Psoas muscle (tissue), 8 donors: ENCODE measurements around the gene PRUNE2. TPM values are rescaled to one million over a fixed set of nuclear protein-coding genes. Genes with fewer than 3 reads are reported as not detected.

Experiments used
- ATAC-seq, 4 donors: fragments of 200-7000 bp; cut with Tn5 transposase; one replicate each; pipeline ENCODE4 v1.9.1; 2020; ENCODE audit warnings: moderate library complexity in 3 of 4, mild to moderate bottlenecking in 2 of 4
- DNase-seq, 2 donors: peaks; one replicate each; pipeline ENCODE4 v3.0.0-alpha.2; 2020
- H3K27ac ChIP-seq: fragments of 200-600 bp; one replicate; pipeline ENCODE4 v1.8.0; 2022
- H3K27me3 ChIP-seq, 3 donors: fragments of 200-600 bp in 1 of 3; one replicate each; pipeline versions ENCODE4 v1.6.1 to v1.8.0; 2013 to 2022; ENCODE audit warnings: low read length in 2 of 3, mild to moderate bottlenecking in 2 of 3, moderate library complexity in 1 of 3; ENCODE audit not compliant: insufficient read depth in 3 of 3
- H3K36me3 ChIP-seq, 2 donors: fragments of 200-600 bp in 1 of 2; one replicate each; pipeline versions ENCODE4 v1.6.1 to v1.8.0; 2013 to 2022; ENCODE audit warnings: low read depth in 1 of 2, mild to moderate bottlenecking in 1 of 2, moderate library complexity in 1 of 2; ENCODE audit not compliant: insufficient read depth in 1 of 2
- H3K4me1 ChIP-seq: fragments of 200-600 bp; one replicate; pipeline ENCODE4 v1.8.0; 2022
- H3K4me3 ChIP-seq: fragments of 200-600 bp; one replicate; pipeline ENCODE4 v1.8.0; 2022; ENCODE audit warnings: mild to moderate bottlenecking
- H3K9me3 ChIP-seq: fragments of 200-600 bp; one replicate; pipeline ENCODE4 v1.8.0; 2022
- CTCF ChIP-seq: fragments of 200-600 bp; IDR thresholded peaks from one replicate; pipeline ENCODE4 v1.8.0; 2022; ENCODE audit warnings: antibody characterized with exemption
- WGBS, 3 donors: extraction: QIAGEN DNeasy Blood & Tissue Kit; methylation state at CpG; one replicate each; pipeline versions ENCODE4 v1.1.6 to v1.1.7; 2013; 5-methylcytosine and 5-hydroxymethylcytosine counted together
- intact Hi-C, 2 donors: fragments of 100-400 bp; cut with DNase I; formaldehyde crosslinking; loops; one replicate each; pipeline versions ENCODE4 v1.11.0 to v1.14.2; 2022
- polyA plus RNA-seq, 3 donors: library from polyadenylated mRNA; stranded (reverse); fragments of 200-250 nt; gene quantifications; one replicate each; pipeline ENCODE4 v1.2.3, GENCODE V29; 2013
- total RNA-seq, 4 donors: library from RNA; stranded (reverse); fragmentation: NEBNext Ultra II Directional in 2 of 4; extraction: Animal tissue kit (Norgen Biotek cat#: 25700) in 2 of 4; gene quantifications; one replicate each; pipeline versions ENCODE4 v1.2.1 to v1.2.4, GENCODE V29; 2021 to 2023
- donor health status: healthy with polysubstance abuse.
- donor health status: DM: no; HTN: no; CAD: no; lungs with moderate emphysema.
- donor health status: Bipolar disorder and iron deficiency.
- donor health status: healthy.
- donor health status: DM: yes; HTN: yes; CAD: no.
- donor health status: DM: no; HTN: no; CAD: no.
- donor health status: DM: no; HTN: no; CAD: no.
- donor health status: DM: yes; HTN: yes; CAD: no.

The PRUNE2 gene
- total and polyA plus RNA-seq, 7 donors = 1.2 to 79.9 (median 3.6) TPM

- Histone ChIP-seq H3K27ac (no peak overlapping the region), H3K9me3 (no peaks in the 10 kb centered on the region), H3K36me3 (no peaks in the 10 kb centered on the region), H3K4me1 (no peaks in the 10 kb centered on the region), H3K27me3 (no peaks in the 10 kb centered on the region), H3K4me3 (no peak overlapping the region)
- intact Hi-C loops = no loop called here
- no peak for TF ChIP-seq CTCF
- ATAC-seq (no peak), DNase-seq (no peak)
- WGBS, 3 donors = 97 to 99% (median 99%) methylated on average over 2 of the region's 2 CpGs
These were observed 256.0 kb downstream of the PRUNE2 start for GRCh38 chr9:76649894-76650293.

- intact Hi-C loops = no loop called here
These were observed 259.7 kb downstream of the PRUNE2 start for GRCh38 chr9:76646249-76646648.

GRCh38 chr9:76644647-76645250 is 261.2 kb downstream of the PRUNE2 start:
- 89 to 96% (median 93%) methylated on average over 10 of the region's 10 CpGs for WGBS, 3 donors
- H3K27ac ChIP-seq = no peak overlapping the region
- H3K4me3 ChIP-seq = no peak overlapping the region
- DNase-seq = no peak
- intact Hi-C loops = no loop called here
- no peaks in the 10 kb centered on the region for H3K9me3 ChIP-seq
- no peaks in the 10 kb centered on the region for H3K36me3 ChIP-seq
- no peak for ATAC-seq
- H3K4me1 ChIP-seq = no peaks in the 10 kb centered on the region
- H3K27me3 ChIP-seq = no peaks in the 10 kb centered on the region
- no peak for TF ChIP-seq CTCF

More at GRCh38 chr9:76646249-76646648, 259.7 kb downstream of the PRUNE2 start:
- no peak overlapping the region for H3K27ac ChIP-seq
- no peak overlapping the region for H3K4me3 ChIP-seq
- 40 to 55% (median 49%) methylated on average over 4 of the region's 4 CpGs for WGBS, 3 donors
- DNase-seq (no peak), ATAC-seq (no peak)
- no peaks in the 10 kb centered on the region for H3K27me3 ChIP-seq
- no peaks in the 10 kb centered on the region for H3K4me1 ChIP-seq
- no peaks in the 10 kb centered on the region for H3K9me3 ChIP-seq
- no peak for TF ChIP-seq CTCF
- no peaks in the 10 kb centered on the region for H3K36me3 ChIP-seq

GRCh38 chr9:76644171-76644570 is 261.7 kb downstream of the PRUNE2 start:
- H3K36me3 ChIP-seq = no peaks in the 10 kb centered on the region
- 92 to 99% (median 93%) methylated on average over 4 of the region's 4 CpGs for WGBS, 3 donors

More at GRCh38 chr9:76644171-76644570, 261.7 kb downstream of the PRUNE2 start:
- H3K9me3 ChIP-seq = no peaks in the 10 kb centered on the region
- no peak for ATAC-seq
- no peak overlapping the region for H3K4me3 ChIP-seq
- no peak for DNase-seq
- intact Hi-C loops = no loop called here
- H3K4me1 ChIP-seq = no peaks in the 10 kb centered on the region
- TF ChIP-seq CTCF = no peak
- no peaks in the 10 kb centered on the region for H3K27me3 ChIP-seq
- no peak overlapping the region for H3K27ac ChIP-seq
